OCI-LY1 (cell line): Measurements from ENCODE around the gene TIMP3.

Experiments
- H2AFZ ChIP-seq: fragments of 200-600 bp; sonication (generic), shearing (Covaris generic); 2 replicates; pipeline ENCODE4 v1.6.0; 2014; ENCODE audit warnings: antibody characterized with exemption, mild to moderate bottlenecking, low read length
- H3F3A ChIP-seq: fragments of 200-600 bp; sonication (generic), shearing (Covaris generic); 2 replicates; pipeline ENCODE4 v1.6.0; 2014; ENCODE audit warnings: mild to moderate bottlenecking, antibody characterized with exemption, low read length, moderate library complexity; ENCODE audit not compliant: insufficient read depth
- H3K27ac ChIP-seq: fragments of 200-600 bp; sonication (generic); 2 replicates; pipeline ENCODE4 v1.5.1; 2014; ENCODE audit warnings: low read length, mixed run types, mild to moderate bottlenecking, low read depth; ENCODE audit not compliant: poor library complexity, severe bottlenecking
- H3K27me3 ChIP-seq: fragments of 200-600 bp; sonication (generic); 2 replicates; pipeline ENCODE4 v1.6.0; 2014; ENCODE audit warnings: antibody characterized with exemption, mild to moderate bottlenecking, low read length, moderate library complexity; ENCODE audit not compliant: insufficient read depth
- H3K36me3 ChIP-seq: fragments of 200-600 bp; sonication (generic); 2 replicates; pipeline ENCODE4 v1.6.1; 2014; ENCODE audit warnings: mild to moderate bottlenecking, antibody characterized with exemption, low read length, moderate library complexity, mixed read lengths; ENCODE audit not compliant: insufficient read depth
- H3K4me1 ChIP-seq: fragments of 200-600 bp; sonication (generic); 2 replicates; pipeline ENCODE4 v1.5.1; 2014; ENCODE audit warnings: mild to moderate bottlenecking, low read length, moderate library complexity; ENCODE audit not compliant: insufficient read depth, severe bottlenecking
- H3K4me2 ChIP-seq: fragments of 200-600 bp; sonication (generic), shearing (Covaris generic); 2 replicates; pipeline ENCODE4 v1.6.1; 2014; ENCODE audit warnings: low read length
- H3K4me3 ChIP-seq: fragments of 200-600 bp; sonication (generic); 2 replicates; pipeline ENCODE4 v1.5.1; 2014; ENCODE audit warnings: low read length, low read depth, mild to moderate bottlenecking, mixed read lengths; ENCODE audit not compliant: poor library complexity, severe bottlenecking
- H3K79me2 ChIP-seq: fragments of 200-600 bp; shearing (Covaris generic); 2 replicates; pipeline ENCODE4 v1.6.1; 2016; ENCODE audit warnings: mixed run types, low read length, mixed read lengths; ENCODE audit not compliant: insufficient read depth
- H3K9ac ChIP-seq: fragments of 200-600 bp; sonication (generic), shearing (Covaris generic); 2 replicates; pipeline ENCODE4 v1.6.1; 2014; ENCODE audit warnings: mild to moderate bottlenecking, low read length, mixed read lengths
- H3K9me2 ChIP-seq: fragments of 200-600 bp; sonication (generic), shearing (Covaris generic); 2 replicates; pipeline ENCODE4 v1.6.1; 2014; ENCODE audit warnings: low read depth, mild to moderate bottlenecking, low read length, mixed read lengths
- H3K9me3 ChIP-seq: fragments of 200-600 bp; shearing (Covaris generic); 2 replicates; pipeline ENCODE4 v1.6.1; 2014; ENCODE audit warnings: low read length, mixed read lengths
- H4K20me1 ChIP-seq: fragments of 200-600 bp; sonication (generic), shearing (Covaris generic); 2 replicates; pipeline ENCODE4 v1.6.0; 2016; ENCODE audit warnings: mild to moderate bottlenecking, low read length; ENCODE audit not compliant: insufficient read depth
- CTCF ChIP-seq: fragments of 200-600 bp; sonication (generic), shearing (Covaris generic); IDR thresholded peaks from 2 replicates; pipeline ENCODE4 v1.5.1; 2017; ENCODE audit warnings: mild to moderate bottlenecking, antibody characterized with exemption, low read length, moderate library complexity, mixed read lengths
- EZH2 ChIP-seq: fragments of 200-600 bp; sonication (generic), shearing (Covaris generic); IDR thresholded peaks from 2 replicates; pipeline ENCODE4 v1.8.0; 2017; ENCODE audit warnings: borderline replicate concordance, mixed run types, mild to moderate bottlenecking, antibody characterized with exemption, low read length, moderate library complexity, mixed read lengths

TIMP3 gene

DNA sequence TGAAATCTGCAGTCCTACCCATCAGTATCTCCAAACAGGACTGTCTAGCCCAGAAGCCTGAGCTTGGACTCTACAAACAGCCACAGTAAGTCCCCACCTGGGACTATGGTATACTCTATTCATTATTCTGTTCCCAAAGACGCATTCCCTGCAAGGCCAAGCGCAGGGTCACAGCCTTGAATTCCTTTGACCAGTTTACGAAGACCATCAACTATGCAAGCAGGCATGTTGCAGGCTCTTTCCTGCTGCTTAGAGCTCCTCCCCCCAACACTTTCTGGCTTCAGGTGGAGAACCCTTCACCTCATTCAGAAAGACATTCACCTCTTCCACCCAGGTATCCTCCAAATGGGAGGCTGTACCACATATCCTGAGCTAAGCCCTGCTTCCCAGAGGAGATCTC, 62.5 kb downstream of the TIMP3 start:
- no peaks in the 10 kb centered on the region for H3F3A ChIP-seq
- H3K27ac ChIP-seq = no peak overlapping the region
- no peaks in the 10 kb centered on the region for H3K9me2 ChIP-seq
- H3K9ac ChIP-seq = no peak overlapping the region
- H3K36me3 ChIP-seq = no peaks in the 10 kb centered on the region
- TF ChIP-seq CTCF (no peak), EZH2 (no peak)
- H2AFZ ChIP-seq = no peak overlapping the region
- H3K4me1 ChIP-seq = no peaks in the 10 kb centered on the region
- no peaks in the 10 kb centered on the region for H3K9me3 ChIP-seq
- H3K27me3 ChIP-seq = peaks cover 3% of the 10 kb centered on the region; the same call in 1 of the 2 replicates
- no peaks in the 10 kb centered on the region for H3K79me2 ChIP-seq
- H3K4me3 ChIP-seq = no peak overlapping the region
- H4K20me1 ChIP-seq = no peaks in the 10 kb centered on the region
- no peak overlapping the region for H3K4me2 ChIP-seq

- H3K79me2 ChIP-seq = no peaks in the 10 kb centered on the region
Measured at GRCh38 chr22:32864596-32864995, 63.1 kb downstream of the TIMP3 start.

GRCh38 chr22:32866953-32867352, 65.4 kb downstream of the TIMP3 start:
- no peak for TF ChIP-seq EZH2
- TF ChIP-seq CTCF = no peak
- no peaks in the 10 kb centered on the region for H3K79me2 ChIP-seq
- H3K4me1 ChIP-seq = no peaks in the 10 kb centered on the region
- peaks cover 3% of the 10 kb centered on the region; the same call in 1 of the 2 replicates for H3K27me3 ChIP-seq
- no peak overlapping the region for H3K27ac ChIP-seq
- no peak overlapping the region for H2AFZ ChIP-seq
- no peaks in the 10 kb centered on the region for H3K9me2 ChIP-seq
- no peak overlapping the region for H3K9ac ChIP-seq
- no peaks in the 10 kb centered on the region for H3F3A ChIP-seq
- H3K4me2 ChIP-seq = no peak overlapping the region
- H3K9me3 ChIP-seq = no peaks in the 10 kb centered on the region
- H4K20me1 ChIP-seq = no peaks in the 10 kb centered on the region
- no peaks in the 10 kb centered on the region for H3K36me3 ChIP-seq
- no peak overlapping the region for H3K4me3 ChIP-seq

More at GRCh38 chr22:32864596-32864995, 63.1 kb downstream of the TIMP3 start:
- Histone ChIP-seq H4K20me1 (no peaks in the 10 kb centered on the region), H3K9ac (no peak overlapping the region), H3F3A (no peaks in the 10 kb centered on the region), H3K27me3 (peaks cover 3% of the 10 kb centered on the region; the same call in 1 of the 2 replicates), H3K9me2 (no peaks in the 10 kb centered on the region), H3K4me1 (no peaks in the 10 kb centered on the region), H3K4me3 (no peak overlapping the region), H3K9me3 (no peaks in the 10 kb centered on the region), H3K27ac (no peak overlapping the region), H3K4me2 (no peak overlapping the region), H2AFZ (no peak overlapping the region), H3K36me3 (no peaks in the 10 kb centered on the region)
- TF ChIP-seq EZH2 (no peak), CTCF (no peak)
